ENCODE results near the gene MERTK.

MERTK gene

GRCh38 chr2:111981666-111982065 is 83.3 kb downstream of the MERTK start:
- DNase-seq: no peak

GRCh38 chr2:111982822-111983221 is 84.4 kb downstream of the MERTK start:
- no peak for DNase-seq

GRCh38 chr2:111983478-111984212 is 85.2 kb downstream of the MERTK start:
- DNase-seq: no peak

GRCh38 chr2:111984213-111984604 is 85.8 kb downstream of the MERTK start:
- no peak for DNase-seq

GRCh38 chr2:111985514-111985913 is 87.1 kb downstream of the MERTK start:
- DNase-seq: no peak

- DNase-seq: no peak
These were observed 87.9 kb downstream of the MERTK start for GRCh38 chr2:111986116-111986900.

- DNase-seq: no peak
These were observed 92.0 kb downstream of the MERTK start for GRCh38 chr2:111990375-111990774.

GRCh38 chr2:111990856-111991255 is 92.4 kb downstream of the MERTK start:
- DNase-seq: no peak

GRCh38 chr2:111994042-111994441 is 95.6 kb downstream of the MERTK start:
- DNase-seq: no peak

- no peak for DNase-seq
These were observed 96.7 kb downstream of the MERTK start for GRCh38 chr2:111995148-111995547.

GRCh38 chr2:111999809-112000208 is 101.4 kb downstream of the MERTK start:
- DNase-seq: no peak

- DNase-seq: no peak
These were observed 102.2 kb downstream of the MERTK start for GRCh38 chr2:112000399-112001135.

GRCh38 chr2:112001136-112001715 is 102.8 kb downstream of the MERTK start:
- no peak for DNase-seq

GRCh38 chr2:112001942-112002341 is 103.5 kb downstream of the MERTK start:
- DNase-seq: no peak

GRCh38 chr2:112003576-112004252 is 105.3 kb downstream of the MERTK start:
- no peak for DNase-seq

GRCh38 chr2:112004253-112004645 is 105.8 kb downstream of the MERTK start:
- DNase-seq: no peak

GRCh38 chr2:112005406-112006075 is 107.1 kb downstream of the MERTK start:
- DNase-seq: no peak

GRCh38 chr2:112006076-112006410 is 107.6 kb downstream of the MERTK start:
- no peak for DNase-seq

- no peak for DNase-seq
These were observed 109.1 kb downstream of the MERTK start for GRCh38 chr2:112007493-112007892.

GRCh38 chr2:112008910-112009485 is 110.6 kb downstream of the MERTK start:
- DNase-seq: no peak

GRCh38 chr2:112010751-112011150 is 112.3 kb downstream of the MERTK start:
- no peak for DNase-seq

- DNase-seq: no peak
These were observed 114.1 kb downstream of the MERTK start for GRCh38 chr2:112012556-112012955.
